HepG2 (cell line): Measurements from ENCODE around the gene ZIM2. TPM values are rescaled to one million over a fixed set of nuclear protein-coding genes. Genes with fewer than 3 reads are reported as not detected.
A peak's percentile ranks its signal among the peaks of the same experiment; 100 is the strongest.

Source experiments
- BHLHE40 ChIP-seq: IDR thresholded peaks from 2 replicates; pipeline ENCODE4 v1.6.1; 2011; ENCODE audit warnings: low read length, improper control_type of control experiment
- CCDC6 ChIP-seq: sonication (generic); formaldehyde crosslinking; IDR thresholded peaks from 2 replicates; pipeline ENCODE4 v1.8.1; 2022; ENCODE audit warnings: mild to moderate bottlenecking, missing genetic modification reagents, moderate library complexity
- DNMT3B ChIP-seq: conservative IDR thresholded peaks from 2 replicates; pipeline ENCODE4 v1.6.1; 2016; ENCODE audit warnings: missing biosample characterization, control low read depth
- ELF3 ChIP-seq: IDR thresholded peaks from 2 replicates; pipeline ENCODE4 v1.6.1; 2016; ENCODE audit warnings: missing genetic modification reagents, missing compliant biosample characterization
- GFI1 ChIP-seq: sonication (generic); formaldehyde crosslinking; IDR thresholded peaks from 2 replicates; pipeline ENCODE4 v1.5.0; 2020; ENCODE audit warnings: missing genetic modification reagents, mild to moderate bottlenecking, borderline replicate concordance
- KDM4B ChIP-seq: sonication (generic); formaldehyde crosslinking; IDR thresholded peaks from 2 replicates; pipeline ENCODE4 v1.4.0; 2020; ENCODE audit warnings: missing genetic modification reagents
- MAX ChIP-seq: IDR thresholded peaks from 2 replicates; pipeline ENCODE4 v1.6.1; 2012; ENCODE audit warnings: inconsistent platforms
- MXD3 ChIP-seq: IDR thresholded peaks from 2 replicates; pipeline ENCODE4 v1.6.1; 2016; ENCODE audit warnings: mild to moderate bottlenecking, missing biosample characterization, missing genetic modification reagents
- MZF1 ChIP-seq: sonication (generic); formaldehyde crosslinking; IDR thresholded peaks from 2 replicates; pipeline ENCODE4 v1.8.1; 2023; ENCODE audit warnings: mild to moderate bottlenecking, missing genetic modification reagents, borderline replicate concordance
- PHF20 ChIP-seq: sonication (generic); formaldehyde crosslinking; IDR thresholded peaks from 2 replicates; pipeline ENCODE4 v1.5.0; 2020; ENCODE audit warnings: mild to moderate bottlenecking, missing genetic modification reagents
- PRDM15 ChIP-seq: sonication (generic); formaldehyde crosslinking; IDR thresholded peaks from 2 replicates; pipeline ENCODE4 v1.4.0; 2020; ENCODE audit warnings: missing genetic modification reagents
- RBAK ChIP-seq: sonication (generic); formaldehyde crosslinking; IDR thresholded peaks from 2 replicates; pipeline ENCODE4 v1.5.1; 2020; ENCODE audit warnings: mild to moderate bottlenecking, missing genetic modification reagents
- SOX6 ChIP-seq, 2 experiments: fragments of 450-650 bp in 1 of 2; sonication (generic) in 1 of 2; formaldehyde crosslinking in 1 of 2; IDR thresholded peaks; 2 replicates each; pipeline versions ENCODE4 v1.4.0 to v1.6.1; 2017 to 2020; ENCODE audit warnings: antibody characterized with exemption in 1 of 2, mild to moderate bottlenecking in 1 of 2, missing genetic modification reagents in 1 of 2
- TCF7L2 ChIP-seq: IDR thresholded peaks from 2 replicates; pipeline ENCODE4 v1.6.1; 2011; ENCODE audit warnings: mild to moderate bottlenecking, low read depth, low read length, moderate library complexity
- WIZ ChIP-seq: sonication (generic); formaldehyde crosslinking; IDR thresholded peaks from 2 replicates; pipeline ENCODE4 v1.5.1; 2020; ENCODE audit warnings: mild to moderate bottlenecking, missing genetic modification reagents
- ZBTB1 ChIP-seq: sonication (generic); formaldehyde crosslinking; IDR thresholded peaks from 2 replicates; pipeline ENCODE4 v1.4.0; 2020; ENCODE audit warnings: missing genetic modification reagents, borderline replicate concordance
- ZBTB25 ChIP-seq: IDR thresholded peaks from 2 replicates; pipeline ENCODE4 v1.6.1; 2018; ENCODE audit warnings: missing genetic modification reagents
- ZBTB33 ChIP-seq: sonication (generic); formaldehyde crosslinking; IDR thresholded peaks from 2 replicates; pipeline ENCODE4 v1.4.0; 2020; ENCODE audit warnings: missing genetic modification reagents
- ZBTB38 ChIP-seq: sonication (generic); formaldehyde crosslinking; IDR thresholded peaks from 2 replicates; pipeline ENCODE4 v1.5.1; 2020; ENCODE audit warnings: mild to moderate bottlenecking, missing genetic modification reagents
- ZHX1 ChIP-seq: sonication (generic); formaldehyde crosslinking; IDR thresholded peaks from 2 replicates; pipeline ENCODE4 v1.8.1; 2022; ENCODE audit warnings: low read depth, mild to moderate bottlenecking, missing genetic modification reagents
- ZNF263 ChIP-seq: sonication (generic); formaldehyde crosslinking; IDR thresholded peaks from 2 replicates; pipeline ENCODE4 v1.4.0; 2020; ENCODE audit warnings: missing genetic modification reagents
- ZSCAN22 ChIP-seq: sonication (generic); formaldehyde crosslinking; IDR thresholded peaks from 2 replicates; pipeline ENCODE4 v1.4.0; 2020; ENCODE audit warnings: mild to moderate bottlenecking, missing genetic modification reagents
- polyA plus RNA-seq, 8 experiments: library from polyadenylated mRNA; depleted of rRNA in 3 of 8; stranded (reverse) in 7 of 8; unstranded in 1 of 8; fragments of >200 nt; fragmentation: Illumina TruSeq in 4 of 8; extraction: Trizol in 4 of 8; gene quantifications; 2 replicates each; pipeline versions ENCODE4 v1.2.1 to v1.2.3, GENCODE V29; 2011 to 2016; ENCODE audit warnings: low read depth in 4 of 8, missing spikeins in 1 of 8, mixed read lengths in 1 of 8; ENCODE audit not compliant: insufficient read depth in 1 of 8
- total RNA-seq, 5 experiments: library from RNA; depleted of rRNA; stranded (reverse); fragments of >200 nt; fragmentation: Illumina TruSeq; extraction: Trizol; gene quantifications; 2 replicates each; pipeline ENCODE4 v1.2.3, GENCODE V29; 2016; ENCODE audit warnings: low read depth in 1 of 5

Gene ZIM2
- total and polyA plus RNA-seq, 2 of the 13 experiments (the other 11 are each of a cell fraction or from before 2014, with no cell fraction given): 7.2 to 10.3 TPM

- peak; percentile 90 for TF ChIP-seq ZBTB33 (CRISPR knock-in tag)
- TF ChIP-seq MAX: peak; percentile 55; the same call in 1 of the 2 replicates
- no peak for TF ChIP-seq DNMT3B (CRISPR knock-in tag)
- 0 out of 2 replicates have a peak, but pooled peaks have one; percentile 13 for TF ChIP-seq ZBTB38 (CRISPR knock-in tag)
- no peak for TF ChIP-seq KDM4B (CRISPR knock-in tag)
- no peak for TF ChIP-seq MXD3 (CRISPR knock-in tag)
- no peak for TF ChIP-seq CCDC6 (CRISPR knock-in tag)
- no peak for TF ChIP-seq BHLHE40
- peak; percentile 56; the same call in 1 of the 2 replicates for TF ChIP-seq ELF3 (CRISPR knock-in tag)
- TF ChIP-seq PHF20 (CRISPR knock-in tag): no peak
- no peak for TF ChIP-seq ZBTB1
- no peak for TF ChIP-seq TCF7L2
- TF ChIP-seq GFI1: no peak
- TF ChIP-seq ZBTB25 (CRISPR knock-in tag): no peak
- no peak for TF ChIP-seq WIZ (CRISPR knock-in tag)
- no peak for TF ChIP-seq ZSCAN22 (CRISPR knock-in tag)
- TF ChIP-seq ZHX1 (CRISPR knock-in tag): no peak
- TF ChIP-seq ZNF263: no peak
- no peak for TF ChIP-seq PRDM15 (CRISPR knock-in tag)
- TF ChIP-seq RBAK (CRISPR knock-in tag): no peak
- no peak for TF ChIP-seq SOX6 (IDR thresholded peaks at IDR 0.05)
- TF ChIP-seq SOX6 (CRISPR knock-in tag; IDR thresholded peaks at IDR 0.05): peak; percentile 50; the same call in 1 of the 2 replicates
- TF ChIP-seq MZF1 (CRISPR knock-in tag): no peak
Measured at GRCh38 chr19:56750658-56751057, 89.9 kb downstream of the ZIM2 start (continued).
